ENCODE measurements around the gene CDC42BPA. TPM values are rescaled to one million over a fixed set of nuclear protein-coding genes. Genes with fewer than 3 reads are reported as not detected.

Gene CDC42BPA
- polyA plus RNA-seq, 1 of the 3 experiments (the other 2 are of a cell fraction): 6.8 TPM

DNA sequence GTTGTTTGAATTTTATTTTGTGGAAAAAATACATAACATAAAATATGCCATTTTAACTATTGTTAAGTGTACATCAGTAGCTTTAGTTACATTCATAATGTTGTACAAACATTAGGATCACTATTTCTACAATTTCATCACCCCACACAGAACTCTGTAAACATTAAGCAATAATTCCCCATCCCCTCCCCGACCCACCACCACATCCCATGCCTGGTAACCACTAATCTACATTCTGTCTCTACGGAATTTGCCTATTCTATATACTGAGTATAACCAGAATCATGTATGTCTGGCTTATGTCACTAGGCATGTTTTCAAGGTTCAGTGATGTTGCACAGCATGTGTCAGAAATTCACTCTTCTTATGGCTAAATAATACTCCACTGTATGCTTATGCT, 47.7 kb downstream of the CDC42BPA start:
- H3K9me2 ChIP-seq: no peaks in the 10 kb centered on the region
- H3K4me3 ChIP-seq (ENCODE audit: low read depth in 2 of 2, low read length in 1 of 2): no peak overlapping the region
- peaks cover 4% of the 10 kb centered on the region; the same call in 1 of the 2 replicates for H3K9me3 ChIP-seq
- no peak overlapping the region for H3K9ac ChIP-seq
- H3K27ac ChIP-seq (ENCODE audit: low read depth in 2 of 2, low read length in 1 of 2): no peak overlapping the region
- H3K27me3 ChIP-seq (ENCODE audit: insufficient read depth): no peaks in the 10 kb centered on the region
- ChIA-PET POLR2A (no interaction called here), CTCF (no interaction called here)
- no peak overlapping the region for H2AFZ ChIP-seq (ENCODE audit: low read depth)
- H4K20me1 ChIP-seq (ENCODE audit: insufficient read depth): peaks cover 64% of the 10 kb centered on the region
- TF ChIP-seq JUND (IDR thresholded peaks at IDR 0.05) (no peak), TAF1 (IDR thresholded peaks at IDR 0.05; ENCODE audit: borderline replicate concordance, low read depth, low read length) (no peak), RCOR1 (IDR thresholded peaks at IDR 0.05; ENCODE audit: low read length) (no peak), GATA2 (CRISPR knock-in tag; IDR thresholded peaks at IDR 0.05) (no peak), FOXM1 (IDR thresholded peaks at IDR 0.05; ENCODE audit: low read depth) (no peak), EZH2phosphoT487 (IDR thresholded peaks at IDR 0.05; ENCODE audit: borderline replicate concordance, low read depth) (no peak), SMC3 (IDR thresholded peaks at IDR 0.05; ENCODE audit: low read depth, low read length) (no peak), GABPA (IDR thresholded peaks at IDR 0.05; ENCODE audit: low read depth) (no peak), RFX5 (IDR thresholded peaks at IDR 0.05; ENCODE audit: low read length) (no peak)
- H3K36me3 ChIP-seq (replicated peaks in 1 of 2; ENCODE audit: control insufficient read depth in 1 of 2, insufficient read depth in 2 of 2, low read length in 1 of 2): no peaks in the 10 kb centered on the region
- no peaks in the 10 kb centered on the region; a peak in 2 of 4 replicates for H3K4me1 ChIP-seq (ENCODE audit: control insufficient read depth in 1 of 2, insufficient read depth in 2 of 2, low read depth in 1 of 2, low read length in 1 of 2)
- H3K4me2 ChIP-seq: no peak overlapping the region
- WGBS (ENCODE audit: low lambda C conversion rate): 78% methylated on average over 2 of the region's 2 CpGs
- peaks cover 90% of the 10 kb centered on the region for H3K79me2 ChIP-seq (ENCODE audit: insufficient read depth)
- DNase-seq: no peak
- H3F3A ChIP-seq (replicated peaks; ENCODE audit: insufficient read depth): peaks cover 9% of the 10 kb centered on the region

DNA sequence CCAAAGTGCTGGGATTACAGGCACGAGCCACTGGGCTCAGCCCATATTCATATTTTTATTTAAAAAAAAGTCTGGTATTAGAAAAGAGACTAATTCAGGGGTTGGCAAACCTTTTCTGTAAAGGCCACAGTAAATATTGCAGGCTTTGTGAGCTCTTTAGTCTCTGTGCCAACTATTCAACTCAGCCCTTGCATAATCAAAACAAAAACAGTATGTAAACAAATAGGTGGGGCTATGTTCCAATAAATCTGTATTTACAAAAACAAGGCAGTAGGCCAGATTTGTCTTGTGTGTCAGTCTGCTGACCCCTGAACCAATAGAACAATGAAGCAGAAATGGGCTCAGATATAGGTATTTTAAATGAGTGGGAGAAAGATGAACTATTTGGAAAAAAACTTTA, 49.3 kb downstream of the CDC42BPA start:
- Histone ChIP-seq H3K9ac (no peak overlapping the region), H3K27me3 (ENCODE audit: insufficient read depth) (no peaks in the 10 kb centered on the region), H3F3A (replicated peaks; ENCODE audit: insufficient read depth) (no peaks in the 10 kb centered on the region), H2AFZ (ENCODE audit: low read depth) (no peak overlapping the region), H3K4me1 (ENCODE audit: control insufficient read depth in 1 of 2, insufficient read depth in 2 of 2, low read depth in 1 of 2, low read length in 1 of 2) (no peaks in the 10 kb centered on the region; a peak in 2 of 4 replicates), H4K20me1 (ENCODE audit: insufficient read depth) (peaks cover 66% of the 10 kb centered on the region), H3K4me2 (no peak overlapping the region), H3K9me3 (no peaks in the 10 kb centered on the region), H3K36me3 (replicated peaks in 1 of 2; ENCODE audit: control insufficient read depth in 1 of 2, insufficient read depth in 2 of 2, low read length in 1 of 2) (no peaks in the 10 kb centered on the region), H3K27ac (ENCODE audit: low read depth in 2 of 2, low read length in 1 of 2) (no peak overlapping the region), H3K9me2 (no peaks in the 10 kb centered on the region), H3K79me2 (ENCODE audit: insufficient read depth) (peaks cover 88% of the 10 kb centered on the region), H3K4me3 (ENCODE audit: low read depth in 2 of 2, low read length in 1 of 2) (no peak overlapping the region)
- POLR2A ChIA-PET: no interaction called here
- no peak for DNase-seq
- WGBS (ENCODE audit: low lambda C conversion rate): 100% methylated on average over 1 of the region's 1 CpG
- CTCF ChIA-PET: no interaction called here
- TF ChIP-seq, protein P1, sequence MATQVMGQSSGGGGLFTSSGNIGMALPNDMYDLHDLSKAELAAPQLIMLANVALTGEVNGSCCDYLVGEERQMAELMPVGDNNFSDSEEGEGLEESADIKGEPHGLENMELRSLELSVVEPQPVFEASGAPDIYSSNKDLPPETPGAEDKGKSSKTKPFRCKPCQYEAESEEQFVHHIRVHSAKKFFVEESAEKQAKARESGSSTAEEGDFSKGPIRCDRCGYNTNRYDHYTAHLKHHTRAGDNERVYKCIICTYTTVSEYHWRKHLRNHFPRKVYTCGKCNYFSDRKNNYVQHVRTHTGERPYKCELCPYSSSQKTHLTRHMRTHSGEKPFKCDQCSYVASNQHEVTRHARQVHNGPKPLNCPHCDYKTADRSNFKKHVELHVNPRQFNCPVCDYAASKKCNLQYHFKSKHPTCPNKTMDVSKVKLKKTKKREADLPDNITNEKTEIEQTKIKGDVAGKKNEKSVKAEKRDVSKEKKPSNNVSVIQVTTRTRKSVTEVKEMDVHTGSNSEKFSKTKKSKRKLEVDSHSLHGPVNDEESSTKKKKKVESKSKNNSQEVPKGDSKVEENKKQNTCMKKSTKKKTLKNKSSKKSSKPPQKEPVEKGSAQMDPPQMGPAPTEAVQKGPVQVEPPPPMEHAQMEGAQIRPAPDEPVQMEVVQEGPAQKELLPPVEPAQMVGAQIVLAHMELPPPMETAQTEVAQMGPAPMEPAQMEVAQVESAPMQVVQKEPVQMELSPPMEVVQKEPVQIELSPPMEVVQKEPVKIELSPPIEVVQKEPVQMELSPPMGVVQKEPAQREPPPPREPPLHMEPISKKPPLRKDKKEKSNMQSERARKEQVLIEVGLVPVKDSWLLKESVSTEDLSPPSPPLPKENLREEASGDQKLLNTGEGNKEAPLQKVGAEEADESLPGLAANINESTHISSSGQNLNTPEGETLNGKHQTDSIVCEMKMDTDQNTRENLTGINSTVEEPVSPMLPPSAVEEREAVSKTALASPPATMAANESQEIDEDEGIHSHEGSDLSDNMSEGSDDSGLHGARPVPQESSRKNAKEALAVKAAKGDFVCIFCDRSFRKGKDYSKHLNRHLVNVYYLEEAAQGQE (IDR thresholded peaks at IDR 0.05; ENCODE audit: low read depth, low read length): no peak
- TF ChIP-seq RXRA (IDR thresholded peaks at IDR 0.05; ENCODE audit: borderline replicate concordance, low read depth) (no peak), FOXJ3 (CRISPR knock-in tag; IDR thresholded peaks at IDR 0.05) (no peak), GATA2 (CRISPR knock-in tag; IDR thresholded peaks at IDR 0.05) (no peak), NRF1 (IDR thresholded peaks at IDR 0.05; ENCODE audit: low read depth, low read length) (no peak), MXI1 (IDR thresholded peaks at IDR 0.05; ENCODE audit: low read depth, low read length) (no peak), JUND (IDR thresholded peaks at IDR 0.05) (no peak), FOSL2 (IDR thresholded peaks at IDR 0.05; ENCODE audit: borderline replicate concordance, low read depth) (no peak), MEF2A (IDR thresholded peaks at IDR 0.05; ENCODE audit: borderline replicate concordance, low read depth) (no peak), NFIC (IDR thresholded peaks at IDR 0.05; ENCODE audit: borderline replicate concordance) (no peak), YY1 (IDR thresholded peaks at IDR 0.05; ENCODE audit: low read depth) (no peak), CHD2 (IDR thresholded peaks at IDR 0.05; ENCODE audit: low read length, partially characterized antibody) (no peak), TEAD4 (IDR thresholded peaks at IDR 0.05; ENCODE audit: borderline replicate concordance, insufficient read depth) (no peak), RAD21 (IDR thresholded peaks at IDR 0.05; ENCODE audit: low read length) (no peak), ELF1 (IDR thresholded peaks at IDR 0.05) (no peak)
- TF ChIP-seq, protein P2, sequence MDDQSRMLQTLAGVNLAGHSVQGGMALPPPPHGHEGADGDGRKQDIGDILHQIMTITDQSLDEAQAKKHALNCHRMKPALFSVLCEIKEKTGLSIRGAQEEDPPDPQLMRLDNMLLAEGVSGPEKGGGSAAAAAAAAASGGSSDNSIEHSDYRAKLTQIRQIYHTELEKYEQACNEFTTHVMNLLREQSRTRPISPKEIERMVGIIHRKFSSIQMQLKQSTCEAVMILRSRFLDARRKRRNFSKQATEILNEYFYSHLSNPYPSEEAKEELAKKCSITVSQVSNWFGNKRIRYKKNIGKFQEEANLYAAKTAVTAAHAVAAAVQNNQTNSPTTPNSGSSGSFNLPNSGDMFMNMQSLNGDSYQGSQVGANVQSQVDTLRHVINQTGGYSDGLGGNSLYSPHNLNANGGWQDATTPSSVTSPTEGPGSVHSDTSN (IDR thresholded peaks at IDR 0.05): no peak
- TF ChIP-seq, protein P3, sequence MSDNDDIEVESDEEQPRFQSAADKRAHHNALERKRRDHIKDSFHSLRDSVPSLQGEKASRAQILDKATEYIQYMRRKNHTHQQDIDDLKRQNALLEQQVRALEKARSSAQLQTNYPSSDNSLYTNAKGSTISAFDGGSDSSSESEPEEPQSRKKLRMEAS (IDR thresholded peaks at IDR 0.05; ENCODE audit: low read depth): no peak
- TF ChIP-seq, protein P4, sequence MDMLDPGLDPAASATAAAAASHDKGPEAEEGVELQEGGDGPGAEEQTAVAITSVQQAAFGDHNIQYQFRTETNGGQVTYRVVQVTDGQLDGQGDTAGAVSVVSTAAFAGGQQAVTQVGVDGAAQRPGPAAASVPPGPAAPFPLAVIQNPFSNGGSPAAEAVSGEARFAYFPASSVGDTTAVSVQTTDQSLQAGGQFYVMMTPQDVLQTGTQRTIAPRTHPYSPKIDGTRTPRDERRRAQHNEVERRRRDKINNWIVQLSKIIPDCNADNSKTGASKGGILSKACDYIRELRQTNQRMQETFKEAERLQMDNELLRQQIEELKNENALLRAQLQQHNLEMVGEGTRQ (IDR thresholded peaks at IDR 0.05; ENCODE audit: borderline replicate concordance, low read depth, low read length): no peak
